MCF 10A (cell line): Measurements from ENCODE around the gene IVD. TPM values are rescaled to one million over a fixed set of nuclear protein-coding genes. Genes with fewer than 3 reads are reported as not detected.
A peak's percentile ranks its signal among the peaks of the same experiment; 100 is the strongest.

ENCODE experiments used
- Bru-seq: library from RNA; stranded (reverse); fragments of 400-500 nt; gene quantifications from one replicate; lab custom pipeline; 2021; lab: Mats Ljungman, UMichigan
- BruChase-seq, 2 experiments: library from RNA; stranded (reverse); fragments of 400-500 nt; gene quantifications; one replicate each; lab custom pipeline; 2021; lab: Mats Ljungman, UMichigan
- BruUV-seq: library from RNA; stranded (reverse); fragments of 400-500 nt; replicated peaks from 2 replicates; lab custom pipeline; 2021; lab: Mats Ljungman, UMichigan
- CTCF ChIA-PET: fragments of 300-600 bp; sonication (Branson Sonifier 250); formaldehyde crosslinking; extraction: SDS; loops from one replicate; lab custom pipeline; 2021; ENCODE audit warnings: antibody characterized with exemption, inconsistent platforms; lab: Yijun Ruan, JAX
- POLR2A ChIA-PET: fragments of 300-600, 350-650 bp; sonication (Branson Sonifier 250); formaldehyde crosslinking; extraction: SDS; loops from one replicate; lab custom pipeline; 2020; ENCODE audit warnings: antibody characterized with exemption, inconsistent platforms; lab: Yijun Ruan, JAX
- DNase-seq: peaks from one replicate; pipeline ENCODE4 v3.0.0-alpha.2; 2018; ENCODE audit not compliant: unreplicated experiment
- H3K27ac Mint-ChIP-seq: one replicate; pipeline ENCODE4 v1.8.0; 2022; ENCODE audit warnings: mild to moderate bottlenecking, low read depth, mixed read lengths; ENCODE audit not compliant: unreplicated experiment
- H3K27me3 Mint-ChIP-seq: one replicate; pipeline ENCODE4 v1.8.0; 2022; ENCODE audit warnings: mixed read lengths; ENCODE audit not compliant: insufficient read depth, unreplicated experiment
- H3K36me3 Mint-ChIP-seq: one replicate; pipeline ENCODE4 v1.8.0; 2022; ENCODE audit warnings: mild to moderate bottlenecking, moderate library complexity, mixed read lengths; ENCODE audit not compliant: insufficient read depth, unreplicated experiment
- H3K4me1 Mint-ChIP-seq: one replicate; pipeline ENCODE4 v1.8.0; 2022; ENCODE audit warnings: mixed read lengths; ENCODE audit not compliant: insufficient read depth, unreplicated experiment
- H3K4me3 Mint-ChIP-seq: one replicate; pipeline ENCODE4 v1.8.0; 2022; ENCODE audit warnings: mild to moderate bottlenecking, moderate library complexity, mixed read lengths; ENCODE audit not compliant: unreplicated experiment
- H3K9me3 Mint-ChIP-seq: one replicate; pipeline ENCODE4 v1.8.0; 2022; ENCODE audit warnings: mixed read lengths; ENCODE audit not compliant: unreplicated experiment
- CTCF ChIP-seq: fragments of 200-600 bp; IDR thresholded peaks from one replicate; pipeline ENCODE4 v1.8.0; 2022; ENCODE audit warnings: antibody characterized with exemption, mild to moderate bottlenecking; ENCODE audit not compliant: unreplicated experiment
- intact Hi-C: fragments of 100-400 bp; cut with micrococcal nuclease; formaldehyde crosslinking; loops from 2 replicates; pipeline ENCODE4 v1.14.1; 2022
- long read RNA-seq: library from polyadenylated mRNA; stranded (forward); transcript quantifications from one replicate; pipeline ENCODE4 v2.0.0, GENCODE V29; 2022
- total RNA-seq: library from RNA; stranded (reverse); gene quantifications from 2 replicates; pipeline ENCODE4 v1.2.3, GENCODE V29; 2022

The IVD gene
- total RNA-seq (53.8 and 61.6 TPM in 2 replicates), Bru-seq, nascent RNA (percentile 81 among the genes with signal in this experiment), BruChase-seq, experiment 1, labeled RNA remaining after a 6-hour chase (percentile 89 among the genes with signal in this experiment), BruChase-seq, experiment 2, labeled RNA remaining after a 2-hour chase (percentile 87 among the genes with signal in this experiment)
- long read RNA-seq, transcript IVD-206 (12 exons, 1,809 nt) = major isoform, 68 of 108 reads
- long read RNA-seq, partial matches to known transcripts = 9 of 108 reads
- long read RNA-seq, other reads (novel, unspliced or antisense) = 31 of 108 reads

GRCh38 chr15:40405501-40406381 is at the start of gene IVD:
IVD (plus strand) TSS chr15:40405795; CDS start chr15:40405828, 33 bp downstream.
- intact Hi-C loops = no loop called here
- H3K27me3 Mint-ChIP-seq = no peaks in the 10 kb centered on the region

GRCh38 chr15:40355976-40356585 is 49.5 kb upstream of the IVD start:
- TF ChIP-seq CTCF = no peak
- H3K4me3 Mint-ChIP-seq = no peak overlapping the region
- peaks cover 6% of the 10 kb centered on the region for H3K36me3 Mint-ChIP-seq
- BruUV-seq = no TSS peak
- DNase-seq = no peak
- H3K9me3 Mint-ChIP-seq = no peaks in the 10 kb centered on the region
- intact Hi-C loops = no loop called here
- CTCF ChIA-PET = interaction anchor here (0.6 to 6.8 kb wide), 7 partner anchors 12 to 66 kb away, joined by 3 to 38 read pairs (median 5); no protein-coding TSS in a partner anchor
- POLR2A ChIA-PET = interaction anchor here (0.6 to 1.7 kb wide), 5 partner anchors 12 to 170 kb away, joined by 3 to 5 read pairs (median 3); partner anchors contain the start of genes CCDC9B and PLCB2
- H3K4me1 Mint-ChIP-seq = no peaks in the 10 kb centered on the region
- no peaks in the 10 kb centered on the region for H3K27me3 Mint-ChIP-seq
- no peak overlapping the region for H3K27ac Mint-ChIP-seq

More at GRCh38 chr15:40405501-40406381, at the start of gene IVD:
- Mint-ChIP-seq H3K4me1 (peaks cover 6% of the 10 kb centered on the region), H3K27ac (peak within 1 kb of the TSS; percentile 64), H3K36me3 (peaks cover 20% of the 10 kb centered on the region), H3K9me3 (no peaks in the 10 kb centered on the region), H3K4me3 (peak within 1 kb of the TSS; percentile 83)
- CTCF ChIA-PET = interaction anchor here (0.6 to 3.1 kb wide), 12 partner anchors 10 to 132 kb away, joined by 3 to 16 read pairs (median 5); no protein-coding TSS in a partner anchor
- no peak for TF ChIP-seq CTCF
- DNase-seq = peak; percentile 94
- POLR2A ChIA-PET = interaction anchor here (0.6 to 3.8 kb wide), 22 partner anchors 8 to 471 kb away, joined by 3 to 38 read pairs (median 6); partner anchors contain the start of genes BAHD1, CCDC9B, KNSTRN and PAK6
- BruUV-seq = no TSS peak

- BruUV-seq = no TSS peak
- Mint-ChIP-seq H3K27ac (no peak overlapping the region), H3K9me3 (no peaks in the 10 kb centered on the region), H3K4me3 (no peak overlapping the region), H3K4me1 (no peaks in the 10 kb centered on the region), H3K36me3 (peaks cover 6% of the 10 kb centered on the region), H3K27me3 (no peaks in the 10 kb centered on the region)
- POLR2A ChIA-PET = no interaction called here
- CTCF ChIA-PET = interaction anchor here (0.5 to 6.8 kb wide), 9 partner anchors 11 to 93 kb away, joined by 3 to 38 read pairs (median 5); no protein-coding TSS in a partner anchor
- no peak for TF ChIP-seq CTCF
- intact Hi-C loops = no loop called here
- DNase-seq = no peak
Measured at GRCh38 chr15:40357246-40357645, 48.3 kb upstream of the IVD start.
